Osteoblast (primary cell): ENCODE data around the gene PCCB. TPM values are rescaled to one million over a fixed set of nuclear protein-coding genes. Genes with fewer than 3 reads are reported as not detected.

ENCODE experiments used
- DNase-seq: peaks from one replicate; pipeline ENCODE4 v3.0.0; 2011; ENCODE audit warnings: low spot score, mixed read lengths; ENCODE audit not compliant: insufficient read length; ENCODE audit errors: missing footprints
- H2AFZ ChIP-seq: 2 replicates; pipeline ENCODE4 v1.6.0; 2011; ENCODE audit warnings: mild to moderate bottlenecking, low read length
- H3K27ac ChIP-seq: 2 replicates; pipeline ENCODE4 v1.5.1; 2011; ENCODE audit warnings: mild to moderate bottlenecking, low read depth, low read length, moderate library complexity
- H3K27me3 ChIP-seq: 2 replicates; pipeline ENCODE4 v1.6.0; 2012; ENCODE audit warnings: mild to moderate bottlenecking, control low read depth, inconsistent platforms, low read length, moderate library complexity; ENCODE audit not compliant: insufficient read depth
- H3K36me3 ChIP-seq: 2 replicates; pipeline ENCODE4 v1.5.1; 2011; ENCODE audit warnings: mild to moderate bottlenecking, low read length, control low read depth, moderate library complexity; ENCODE audit not compliant: insufficient read depth
- H3K4me1 ChIP-seq: 2 replicates; pipeline ENCODE4 v1.5.1; 2011; ENCODE audit warnings: mild to moderate bottlenecking, low read length, control low read depth, moderate library complexity; ENCODE audit not compliant: insufficient read depth
- H3K4me2 ChIP-seq: 2 replicates; pipeline ENCODE4 v1.6.0; 2011; ENCODE audit warnings: mild to moderate bottlenecking, low read length; ENCODE audit not compliant: insufficient read depth
- H3K4me3 ChIP-seq: fragments of 200-600 bp; sonication (generic); 3 replicates; pipeline ENCODE4 v1.5.1; 2012; ENCODE audit warnings: mild to moderate bottlenecking, low read length, inconsistent platforms; ENCODE audit not compliant: insufficient read depth
- H3K79me2 ChIP-seq: 2 replicates; pipeline ENCODE4 v1.6.0; 2012; ENCODE audit warnings: mild to moderate bottlenecking, low read length, control low read depth, inconsistent platforms; ENCODE audit not compliant: insufficient read depth
- H3K9me3 ChIP-seq: 2 replicates; pipeline ENCODE4 v1.5.1; 2011; ENCODE audit warnings: low read depth, low read length, control low read depth
- H4K20me1 ChIP-seq: 2 replicates; pipeline ENCODE4 v1.6.0; 2012; ENCODE audit warnings: mild to moderate bottlenecking, low read length, control low read depth; ENCODE audit not compliant: insufficient read depth
- total RNA-seq: library from RNA; depleted of rRNA; stranded (reverse); fragments of >200 nt; gene quantifications from 2 replicates; pipeline ENCODE4 v1.2.3, GENCODE V29; 2012
- TF ChIP-seq, protein P1 (sequence below): IDR thresholded peaks from 2 replicates; pipeline ENCODE4 v1.5.1; 2011; ENCODE audit warnings: mild to moderate bottlenecking, low read depth, low read length, moderate library complexity; ENCODE audit errors: extremely low read depth

Gene PCCB
- total RNA-seq, 1 donor: 53.9 TPM

DNA sequence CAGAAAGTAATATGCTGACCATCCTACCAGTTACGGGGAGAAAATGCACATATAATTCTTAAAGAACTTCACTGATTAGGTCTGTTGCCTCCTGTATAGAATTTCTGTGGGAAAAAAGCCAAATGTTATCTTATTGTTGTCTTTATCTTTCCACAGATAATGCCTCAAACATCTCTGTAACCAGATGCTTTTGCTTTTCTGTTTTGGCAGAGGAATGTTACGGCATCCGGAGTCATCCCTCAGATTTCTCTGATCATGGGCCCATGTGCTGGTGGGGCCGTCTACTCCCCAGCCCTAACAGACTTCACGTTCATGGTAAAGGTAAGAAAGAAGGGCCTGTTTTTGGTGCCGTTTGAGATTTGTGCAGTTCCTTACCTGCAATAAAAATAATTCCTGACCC is 33.5 kb downstream of the PCCB start:
- no peak overlapping the region for H3K4me2 ChIP-seq
- peaks cover 27% of the 10 kb centered on the region for H3K36me3 ChIP-seq
- no peaks in the 10 kb centered on the region for H3K4me1 ChIP-seq
- peak; percentile 25 for DNase-seq
- no peaks in the 10 kb centered on the region for H3K79me2 ChIP-seq
- H3K27me3 ChIP-seq: no peaks in the 10 kb centered on the region
- H3K27ac ChIP-seq: no peak overlapping the region
- no peak overlapping the region for H2AFZ ChIP-seq
- H3K4me3 ChIP-seq: no peak overlapping the region
- H4K20me1 ChIP-seq: no peaks in the 10 kb centered on the region
- no peaks in the 10 kb centered on the region for H3K9me3 ChIP-seq
- TF ChIP-seq, protein P1, sequence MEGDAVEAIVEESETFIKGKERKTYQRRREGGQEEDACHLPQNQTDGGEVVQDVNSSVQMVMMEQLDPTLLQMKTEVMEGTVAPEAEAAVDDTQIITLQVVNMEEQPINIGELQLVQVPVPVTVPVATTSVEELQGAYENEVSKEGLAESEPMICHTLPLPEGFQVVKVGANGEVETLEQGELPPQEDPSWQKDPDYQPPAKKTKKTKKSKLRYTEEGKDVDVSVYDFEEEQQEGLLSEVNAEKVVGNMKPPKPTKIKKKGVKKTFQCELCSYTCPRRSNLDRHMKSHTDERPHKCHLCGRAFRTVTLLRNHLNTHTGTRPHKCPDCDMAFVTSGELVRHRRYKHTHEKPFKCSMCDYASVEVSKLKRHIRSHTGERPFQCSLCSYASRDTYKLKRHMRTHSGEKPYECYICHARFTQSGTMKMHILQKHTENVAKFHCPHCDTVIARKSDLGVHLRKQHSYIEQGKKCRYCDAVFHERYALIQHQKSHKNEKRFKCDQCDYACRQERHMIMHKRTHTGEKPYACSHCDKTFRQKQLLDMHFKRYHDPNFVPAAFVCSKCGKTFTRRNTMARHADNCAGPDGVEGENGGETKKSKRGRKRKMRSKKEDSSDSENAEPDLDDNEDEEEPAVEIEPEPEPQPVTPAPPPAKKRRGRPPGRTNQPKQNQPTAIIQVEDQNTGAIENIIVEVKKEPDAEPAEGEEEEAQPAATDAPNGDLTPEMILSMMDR: no peak

DNA sequence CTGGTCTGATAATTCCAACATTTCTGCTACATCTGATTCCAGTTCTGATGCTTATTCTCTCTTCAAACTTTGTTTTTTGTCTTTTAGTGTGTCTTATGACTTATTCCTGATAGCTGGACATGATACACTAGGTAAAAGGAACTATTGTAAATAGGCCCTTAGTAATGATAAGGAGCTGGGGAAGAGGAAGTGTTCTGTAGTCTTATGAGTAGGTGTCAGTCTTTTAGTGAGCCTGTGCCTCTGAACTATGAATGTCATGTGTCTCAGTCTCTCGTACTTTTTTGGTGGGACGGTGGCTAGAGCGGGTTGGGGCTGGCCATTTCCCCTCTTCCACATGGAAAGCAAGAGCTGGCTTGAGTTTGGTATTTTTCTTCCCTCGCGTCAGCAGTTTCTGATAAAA is 41.2 kb downstream of the PCCB start:
- no peak for DNase-seq
- Histone ChIP-seq H3K9me3 (no peaks in the 10 kb centered on the region), H3K4me1 (no peaks in the 10 kb centered on the region), H3K27me3 (no peaks in the 10 kb centered on the region), H3K79me2 (no peaks in the 10 kb centered on the region), H4K20me1 (no peaks in the 10 kb centered on the region), H3K4me3 (no peak overlapping the region), H3K4me2 (no peak overlapping the region), H3K27ac (no peak overlapping the region), H3K36me3 (peaks cover 3% of the 10 kb centered on the region), H2AFZ (no peak overlapping the region)
- TF ChIP-seq, protein P1: no peak

DNA sequence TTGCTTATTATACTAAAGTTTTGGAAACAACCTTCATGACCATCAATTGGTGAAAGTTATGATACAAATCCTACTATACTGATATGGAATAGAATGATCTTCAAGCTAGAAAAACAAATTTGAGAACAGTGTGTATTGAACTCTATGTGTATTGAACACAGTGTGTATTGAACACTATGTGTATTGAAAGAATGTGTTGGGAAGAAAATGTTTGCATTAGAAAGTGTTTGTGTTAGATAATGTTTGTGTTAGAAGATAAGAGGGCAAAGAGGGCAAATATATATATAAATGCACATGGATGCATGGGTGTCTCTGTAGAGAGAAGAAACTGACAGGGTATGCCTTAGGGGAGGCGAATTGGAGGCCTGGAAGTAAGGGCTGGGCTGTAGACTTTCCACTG is 42.4 kb downstream of the PCCB start:
- Histone ChIP-seq H3K36me3 (no peaks in the 10 kb centered on the region), H3K27ac (no peak overlapping the region), H3K79me2 (no peaks in the 10 kb centered on the region), H3K9me3 (no peaks in the 10 kb centered on the region), H2AFZ (no peak overlapping the region), H3K27me3 (no peaks in the 10 kb centered on the region), H3K4me3 (no peak overlapping the region), H3K4me2 (no peak overlapping the region), H3K4me1 (no peaks in the 10 kb centered on the region), H4K20me1 (no peaks in the 10 kb centered on the region)
- TF ChIP-seq, protein P1: no peak
- DNase-seq: peak; percentile 52

DNA sequence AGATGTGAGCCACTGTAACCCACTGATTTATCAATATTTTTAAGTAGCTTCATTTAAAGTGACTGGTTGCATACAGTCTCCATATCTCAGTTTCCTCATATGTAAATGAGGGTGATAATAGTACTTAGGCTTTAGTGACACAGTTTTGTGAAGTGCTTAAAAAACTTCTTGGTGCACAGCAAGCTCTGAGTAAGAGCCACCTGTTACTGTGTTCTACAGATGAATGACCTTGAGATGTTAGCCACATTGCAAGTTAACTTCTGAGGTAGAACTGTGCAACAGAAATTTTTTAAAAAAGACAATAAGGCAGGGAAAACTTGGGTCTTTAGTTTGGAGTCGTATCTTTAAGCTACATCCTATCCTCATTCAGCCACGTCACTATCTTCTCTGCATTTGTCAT is 43.1 kb downstream of the PCCB start:
- Histone ChIP-seq H4K20me1 (no peaks in the 10 kb centered on the region), H3K4me1 (no peaks in the 10 kb centered on the region), H3K27me3 (no peaks in the 10 kb centered on the region), H3K36me3 (no peaks in the 10 kb centered on the region), H3K4me2 (no peak overlapping the region), H3K4me3 (no peak overlapping the region), H3K27ac (no peak overlapping the region), H3K79me2 (no peaks in the 10 kb centered on the region), H3K9me3 (no peaks in the 10 kb centered on the region), H2AFZ (no peak overlapping the region)
- no peak for DNase-seq
- TF ChIP-seq, protein P1: no peak
